Mesenchymal stem cell (in vitro differentiated cells and primary cell): ENCODE results near the gene CD300A.
A peak's percentile ranks its signal among the peaks of the same experiment; 100 is the strongest.

Experiments
- DNase-seq: peaks from one replicate; pipeline ENCODE4 v3.0.0-alpha.2; 2013
- H2AFZ ChIP-seq: one replicate; pipeline ENCODE4 v1.6.1; 2013; ENCODE audit warnings: low read depth, mild to moderate bottlenecking, control low read depth, inconsistent platforms, low read length, moderate library complexity
- H2AK5ac ChIP-seq: 2 replicates; pipeline ENCODE4 v1.6.1; 2013; ENCODE audit warnings: low read length, moderate library complexity, mild to moderate bottlenecking, inconsistent platforms; ENCODE audit not compliant: severe bottlenecking
- H2BK120ac ChIP-seq: one replicate; pipeline ENCODE4 v1.6.1; 2013; ENCODE audit warnings: low read depth, mild to moderate bottlenecking, inconsistent platforms, low read length, moderate library complexity
- H2BK12ac ChIP-seq, 2 experiments: one replicate each; pipeline ENCODE4 v1.6.1; 2013; ENCODE audit warnings: inconsistent platforms in 2 of 2, low read length in 2 of 2, mild to moderate bottlenecking in 2 of 2, moderate library complexity in 2 of 2, control low read depth in 1 of 2
- H2BK15ac ChIP-seq: one replicate; pipeline ENCODE4 v1.6.1; 2013; ENCODE audit warnings: mild to moderate bottlenecking, low read depth, inconsistent platforms; ENCODE audit not compliant: poor library complexity, severe bottlenecking
- H2BK5ac ChIP-seq: 2 replicates; pipeline ENCODE4 v1.6.1; 2013; ENCODE audit warnings: low read depth, mild to moderate bottlenecking, low read length, control low read depth, inconsistent platforms; ENCODE audit not compliant: poor library complexity, severe bottlenecking
- H3K14ac ChIP-seq, 2 experiments: one replicate each; pipeline ENCODE4 v1.6.1; 2013; ENCODE audit warnings: inconsistent platforms in 2 of 2, low read length in 2 of 2, control low read depth in 1 of 2, mild to moderate bottlenecking in 1 of 2, moderate library complexity in 1 of 2
- H3K18ac ChIP-seq, 2 experiments: one replicate each; pipeline ENCODE4 v1.6.1; 2013; ENCODE audit warnings: inconsistent platforms in 2 of 2, low read length in 2 of 2, control low read depth in 1 of 2, low read depth in 1 of 2, mild to moderate bottlenecking in 1 of 2
- H3K23ac ChIP-seq, 2 experiments: one replicate each; pipeline ENCODE4 v1.6.1; 2013; ENCODE audit warnings: inconsistent platforms in 2 of 2, low read length in 2 of 2, mild to moderate bottlenecking in 2 of 2, moderate library complexity in 2 of 2, control low read depth in 1 of 2
- H3K27ac ChIP-seq: 2 replicates; pipeline ENCODE4 v1.5.1; 2013; ENCODE audit warnings: mild to moderate bottlenecking, moderate library complexity, low read length, control low read depth, inconsistent platforms; ENCODE audit not compliant: poor library complexity, severe bottlenecking
- H3K27me3 ChIP-seq, 2 experiments: 2 replicates each; pipeline versions ENCODE4 v1.6.1 to v1.7.0; 2013; ENCODE audit warnings: low read length in 2 of 2, mild to moderate bottlenecking in 2 of 2, moderate library complexity in 2 of 2, control low read depth in 1 of 2, inconsistent platforms in 1 of 2; ENCODE audit not compliant: control insufficient read depth in 1 of 2, insufficient read depth in 1 of 2
- H3K36me3 ChIP-seq, 2 experiments: 2 replicates each; pipeline versions ENCODE4 v1.6.1 to v1.7.0; 2013; ENCODE audit warnings: low read length in 2 of 2, control low read depth in 1 of 2, inconsistent platforms in 1 of 2, low read depth in 1 of 2, mild to moderate bottlenecking in 1 of 2; ENCODE audit not compliant: insufficient read depth in 2 of 2, control insufficient read depth in 1 of 2
- H3K4ac ChIP-seq, 2 experiments: one replicate each; pipeline ENCODE4 v1.6.1; 2013; ENCODE audit warnings: inconsistent platforms in 2 of 2, low read length in 2 of 2, mild to moderate bottlenecking in 2 of 2, moderate library complexity in 2 of 2, control low read depth in 1 of 2, low read depth in 1 of 2
- H3K4me1 ChIP-seq: 2 replicates; pipeline ENCODE4 v1.6.1; 2013; ENCODE audit warnings: low read depth, low read length, control low read depth; ENCODE audit not compliant: control insufficient read depth, insufficient read depth
- H3K4me2 ChIP-seq: 2 replicates; pipeline ENCODE4 v1.6.1; 2013; ENCODE audit warnings: low read length, mild to moderate bottlenecking, inconsistent platforms; ENCODE audit not compliant: poor library complexity, severe bottlenecking
- H3K4me3 ChIP-seq, 2 experiments: 2 replicates each; pipeline versions ENCODE4 v1.5.1 to v1.7.0; 2013; ENCODE audit warnings: low read length in 2 of 2, mild to moderate bottlenecking in 2 of 2, control low read depth in 1 of 2, low read depth in 1 of 2; ENCODE audit not compliant: insufficient read depth in 1 of 2
- H3K79me1 ChIP-seq: replicated peaks from 2 replicates; pipeline ENCODE4 v1.6.1; 2013; ENCODE audit warnings: mild to moderate bottlenecking, control low read depth, low read length, inconsistent platforms; ENCODE audit not compliant: poor library complexity, severe bottlenecking
- H3K9ac ChIP-seq: 2 replicates; pipeline ENCODE4 v1.7.0; 2013; ENCODE audit warnings: mild to moderate bottlenecking, low read length, moderate library complexity
- H3K9me3 ChIP-seq: 2 replicates; pipeline ENCODE4 v1.7.0; 2013; ENCODE audit warnings: mild to moderate bottlenecking, low read length; ENCODE audit not compliant: control insufficient read depth
- H4K8ac ChIP-seq: one replicate; pipeline ENCODE4 v1.6.1; 2013; ENCODE audit warnings: inconsistent platforms, mild to moderate bottlenecking, low read length, moderate library complexity
- H4K91ac ChIP-seq: one replicate; pipeline ENCODE4 v1.6.1; 2013; ENCODE audit warnings: mild to moderate bottlenecking, low read length, inconsistent platforms
- WGBS: methylation state at CpG from one replicate; pipeline ENCODE4 v1.1.7; 2013; ENCODE audit warnings: mixed read lengths; 5-methylcytosine and 5-hydroxymethylcytosine counted together

Gene CD300A

GRCh38 chr17:74429604-74430384, 36.6 kb upstream of the CD300A start:
- WGBS, result 65% methylated on average over 19 of the region's 19 CpGs
- Histone ChIP-seq H3K4me3 (peak overlapping the region in 1 of 2 experiments; percentile 77), H3K27ac (peak overlapping the region; percentile 88), H4K8ac (no peak overlapping the region), H3K23ac (peak overlapping the region in 1 of 2 experiments; percentile 53), H2AFZ (no peak overlapping the region), H2AK5ac (peak overlapping the region; percentile 99), H3K4me1 (peaks cover 51% of the 10 kb centered on the region), H3K9me3 (no peaks in the 10 kb centered on the region), H3K9ac (peak overlapping the region; percentile 84), H2BK12ac (peak overlapping the region in 1 of 2 experiments; percentile 29), H3K4ac (no peak overlapping the region), H3K14ac (no peak overlapping the region), H3K79me1 (no peaks in the 10 kb centered on the region), H2BK120ac (no peak overlapping the region), H2BK15ac (no peak overlapping the region), H3K36me3 (no peaks in the 10 kb centered on the region), H3K4me2 (peak overlapping the region; percentile 8), H3K18ac (peak overlapping the region in 1 of 2 experiments; percentile 13), H4K91ac (no peak overlapping the region), H3K27me3 (peaks cover 0 to 46% of the 10 kb centered on the region in 2 experiments), H2BK5ac (peak overlapping the region; percentile 59)
- DNase-seq, result peak; percentile 26

GRCh38 chr17:74430385-74430705, 36.1 kb upstream of the CD300A start:
- WGBS, result 19% methylated on average over 13 of the region's 13 CpGs

GRCh38 chr17:74430706-74431567, 35.5 kb upstream of the CD300A start:
- Histone ChIP-seq H3K4ac (peak overlapping the region in 1 of 2 experiments; percentile 48), H4K8ac (peak overlapping the region; percentile 62), H2AFZ (peak overlapping the region; percentile 36), H3K9ac (peak overlapping the region; percentile 84), H3K36me3 (no peaks in the 10 kb centered on the region), H2BK15ac (peak overlapping the region; percentile 60), H3K4me2 (peak overlapping the region; percentile 95), H3K27ac (peak overlapping the region; percentile 99), H3K23ac (peak overlapping the region in 1 of 2 experiments; percentile 14), H2BK12ac (no peak overlapping the region), H3K9me3 (no peaks in the 10 kb centered on the region), H4K91ac (peak overlapping the region; percentile 71), H2BK120ac (peak overlapping the region; percentile 11), H3K18ac (peak overlapping the region; percentile 63 to 67), H3K79me1 (peaks cover 3% of the 10 kb centered on the region), H3K4me3 (peak overlapping the region; percentile 77 to 91), H2AK5ac (peak overlapping the region; percentile 90), H3K14ac (peak overlapping the region in 1 of 2 experiments; percentile 69), H2BK5ac (peak overlapping the region; percentile 100), H3K4me1 (peaks cover 58% of the 10 kb centered on the region), H3K27me3 (peaks cover 0 to 44% of the 10 kb centered on the region in 2 experiments)
- peak; percentile 85 for DNase-seq
- WGBS, result 1% methylated on average over 66 of the region's 67 CpGs

More at GRCh38 chr17:74430385-74430705, 36.1 kb upstream of the CD300A start:
- no peak overlapping the region for H4K91ac ChIP-seq
- H3K27me3 ChIP-seq, result peaks cover 0 to 45% of the 10 kb centered on the region in 2 experiments
- H3K4me3 ChIP-seq, result peak overlapping the region; percentile 7 to 77
- H3K79me1 ChIP-seq, result peaks cover under 1% of the 10 kb centered on the region
- H3K9me3 ChIP-seq, result no peaks in the 10 kb centered on the region
- peak overlapping the region; percentile 84 for H3K9ac ChIP-seq
- no peak overlapping the region for H2BK15ac ChIP-seq
- H3K14ac ChIP-seq, result no peak overlapping the region
- no peak overlapping the region for H2AFZ ChIP-seq
- H3K4me2 ChIP-seq, result peak overlapping the region; percentile 8
- peak overlapping the region; percentile 59 for H2BK5ac ChIP-seq
- no peak for DNase-seq
- peaks cover 55% of the 10 kb centered on the region for H3K4me1 ChIP-seq
- H3K4ac ChIP-seq, result no peak overlapping the region
- H2BK120ac ChIP-seq, result no peak overlapping the region
- no peak overlapping the region for H3K23ac ChIP-seq
- peak overlapping the region in 1 of 2 experiments; percentile 29 for H2BK12ac ChIP-seq
- peak overlapping the region; percentile 88 for H3K27ac ChIP-seq
- H2AK5ac ChIP-seq, result peak overlapping the region; percentile 99
- H3K18ac ChIP-seq, result peak overlapping the region in 1 of 2 experiments; percentile 13
- no peaks in the 10 kb centered on the region for H3K36me3 ChIP-seq
- H4K8ac ChIP-seq, result no peak overlapping the region
